Effector memory CD8-positive, alpha-beta T cell (primary cell): ENCODE data around the gene TRPM1.

ENCODE experiments used
- ATAC-seq: fragments of 150-1000 bp; cut with Tn5 transposase; replicated peaks from 2 replicates; pipeline ENCODE4 v1.10.0; 2021; ENCODE audit warnings: mild to moderate bottlenecking, moderate library complexity
- DNase-seq, 3 experiments: peaks; one replicate each; pipeline ENCODE4 v3.0.0; 2021
- H3K27ac Mint-ChIP-seq, 2 donors: one replicate each; pipeline ENCODE4 v1.8.0; 2022; ENCODE audit warnings: mild to moderate bottlenecking in 2 of 2, mixed read lengths in 2 of 2, moderate library complexity in 2 of 2
- H3K27me3 Mint-ChIP-seq, 2 donors: one replicate each; pipeline ENCODE4 v1.8.0; 2022; ENCODE audit warnings: mixed read lengths in 2 of 2
- H3K36me3 Mint-ChIP-seq: one replicate; pipeline ENCODE4 v1.8.0; 2022; ENCODE audit warnings: mild to moderate bottlenecking, moderate library complexity, mixed read lengths; ENCODE audit not compliant: insufficient read depth
- H3K4me1 Mint-ChIP-seq, 2 donors: one replicate each; pipeline ENCODE4 v1.8.0; 2022; ENCODE audit warnings: low read depth in 2 of 2, mixed read lengths in 2 of 2
- H3K4me3 Mint-ChIP-seq, 2 donors: one replicate each; pipeline ENCODE4 v1.8.0; 2022; ENCODE audit warnings: mild to moderate bottlenecking in 2 of 2, mixed read lengths in 2 of 2, moderate library complexity in 2 of 2
- H3K9me3 Mint-ChIP-seq, 2 donors: one replicate each; pipeline ENCODE4 v1.8.0; 2022; ENCODE audit warnings: mixed read lengths in 2 of 2

Gene TRPM1

GRCh38 chr15:30999729-31000128 lies 101.8 kb downstream of the TRPM1 start:
- DNase-seq (no peak), ATAC-seq (no peak)
- Mint-ChIP-seq H3K36me3 (no peaks in the 10 kb centered on the region), H3K27me3 (peaks cover 0 to 17% of the 10 kb centered on the region in 2 donors), H3K4me3 (no peak overlapping the region), H3K27ac (no peak overlapping the region), H3K4me1 (peaks cover 7 to 8% of the 10 kb centered on the region in 2 donors), H3K9me3 (no peaks in the 10 kb centered on the region)

GRCh38 chr15:30997270-30997669 lies 104.3 kb downstream of the TRPM1 start:
- Mint-ChIP-seq H3K4me3 (no peak overlapping the region), H3K27ac (no peak overlapping the region), H3K27me3 (peaks cover 0 to 12% of the 10 kb centered on the region in 2 donors), H3K36me3 (no peaks in the 10 kb centered on the region), H3K4me1 (no peaks in the 10 kb centered on the region), H3K9me3 (no peaks in the 10 kb centered on the region)
- DNase-seq: no peak
- no peak for ATAC-seq

GRCh38 chr15:30992249-30992864 lies 109.2 kb downstream of the TRPM1 start:
- Mint-ChIP-seq H3K36me3 (peaks cover 16% of the 10 kb centered on the region), H3K9me3 (no peaks in the 10 kb centered on the region)
- ATAC-seq: no peak

GRCh38 chr15:30991255-30992235 lies 110.0 kb downstream of the TRPM1 start, which contains the start of gene MTMR10:
Gene MTMR10 (minus strand): TSS chr15:30991628. CDS start chr15:30991506, 122 bp downstream.
- ATAC-seq (peak; percentile 92), DNase-seq (peak; percentile 61 to 72 (median 71))
- no peaks in the 10 kb centered on the region for H3K9me3 Mint-ChIP-seq
- peak within 1 kb of the TSS; percentile 97 for H3K4me3 Mint-ChIP-seq
- H3K36me3 Mint-ChIP-seq: peaks cover 23% of the 10 kb centered on the region
- H3K4me1 Mint-ChIP-seq: peaks cover 19 to 23% of the 10 kb centered on the region in 2 donors
- H3K27me3 Mint-ChIP-seq: no peaks in the 10 kb centered on the region
- peak within 1 kb of the TSS; percentile 96 to 98 for H3K27ac Mint-ChIP-seq

More at GRCh38 chr15:30992249-30992864, 109.2 kb downstream of the TRPM1 start:
- Mint-ChIP-seq H3K4me3 (peak overlapping the region; percentile 75 to 77), H3K27ac (peak overlapping the region; percentile 49 to 87), H3K27me3 (no peaks in the 10 kb centered on the region), H3K4me1 (peaks cover 16 to 20% of the 10 kb centered on the region in 2 donors)
- no peak for DNase-seq

- no peaks in the 10 kb centered on the region for H3K27me3 Mint-ChIP-seq
- peaks cover 22 to 28% of the 10 kb centered on the region in 2 donors for H3K4me1 Mint-ChIP-seq
- no peak for ATAC-seq
- peak overlapping the region; percentile 96 to 98 for H3K27ac Mint-ChIP-seq
- peak overlapping the region; percentile 97 for H3K4me3 Mint-ChIP-seq
- peaks cover 31% of the 10 kb centered on the region for H3K36me3 Mint-ChIP-seq
- DNase-seq: no peak
- no peaks in the 10 kb centered on the region for H3K9me3 Mint-ChIP-seq
Observed at GRCh38 chr15:30990446-30991254, 110.9 kb downstream of the TRPM1 start.

- DNase-seq (no peak), ATAC-seq (no peak)
- H3K27me3 Mint-ChIP-seq: no peaks in the 10 kb centered on the region
- H3K27ac Mint-ChIP-seq: peak overlapping the region in 1 of 2 donors; percentile 96
- no peaks in the 10 kb centered on the region for H3K9me3 Mint-ChIP-seq
- peaks cover 36% of the 10 kb centered on the region for H3K36me3 Mint-ChIP-seq
- H3K4me3 Mint-ChIP-seq: peak overlapping the region; percentile 97
- H3K4me1 Mint-ChIP-seq: peaks cover 27 to 33% of the 10 kb centered on the region in 2 donors
Observed at GRCh38 chr15:30990036-30990435, 111.5 kb downstream of the TRPM1 start.

GRCh38 chr15:30985081-30985531 lies 116.4 kb downstream of the TRPM1 start:
- ATAC-seq: no peak
- Mint-ChIP-seq H3K27ac (peak overlapping the region; percentile 57 to 76), H3K4me3 (no peak overlapping the region), H3K4me1 (peaks cover 46 to 54% of the 10 kb centered on the region in 2 donors), H3K27me3 (no peaks in the 10 kb centered on the region), H3K9me3 (no peaks in the 10 kb centered on the region), H3K36me3 (peaks cover 59% of the 10 kb centered on the region)
- DNase-seq: no peak

- H3K4me3 Mint-ChIP-seq: no peak overlapping the region
- H3K4me1 Mint-ChIP-seq: peaks cover 47 to 54% of the 10 kb centered on the region in 2 donors
- no peaks in the 10 kb centered on the region for H3K27me3 Mint-ChIP-seq
- ATAC-seq (no peak), DNase-seq (no peak)
- H3K36me3 Mint-ChIP-seq: peaks cover 54% of the 10 kb centered on the region
- peak overlapping the region; percentile 57 to 76 for H3K27ac Mint-ChIP-seq
- H3K9me3 Mint-ChIP-seq: no peaks in the 10 kb centered on the region
Observed at GRCh38 chr15:30984542-30984941, 117.0 kb downstream of the TRPM1 start.

GRCh38 chr15:30984118-30984517 lies 117.4 kb downstream of the TRPM1 start:
- peaks cover 57% of the 10 kb centered on the region for H3K36me3 Mint-ChIP-seq
- H3K27ac Mint-ChIP-seq: no peak overlapping the region
- H3K4me1 Mint-ChIP-seq: peaks cover 51 to 58% of the 10 kb centered on the region in 2 donors
- no peaks in the 10 kb centered on the region for H3K27me3 Mint-ChIP-seq
- no peak for ATAC-seq
- H3K9me3 Mint-ChIP-seq: no peaks in the 10 kb centered on the region
- H3K4me3 Mint-ChIP-seq: no peak overlapping the region
- no peak for DNase-seq

GRCh38 chr15:30979457-30979856 lies 122.1 kb downstream of the TRPM1 start:
- Mint-ChIP-seq H3K4me3 (peak overlapping the region in 1 of 2 donors; percentile 15), H3K9me3 (no peaks in the 10 kb centered on the region), H3K4me1 (peaks cover 40 to 46% of the 10 kb centered on the region in 2 donors), H3K27me3 (no peaks in the 10 kb centered on the region), H3K27ac (peak overlapping the region in 1 of 2 donors; percentile 10), H3K36me3 (peaks cover 45% of the 10 kb centered on the region)
- ATAC-seq: no peak
- DNase-seq: no peak

GRCh38 chr15:30978328-30978727 lies 123.2 kb downstream of the TRPM1 start:
- Mint-ChIP-seq H3K36me3 (peaks cover 56% of the 10 kb centered on the region), H3K4me1 (peaks cover 35 to 40% of the 10 kb centered on the region in 2 donors), H3K27ac (no peak overlapping the region), H3K9me3 (no peaks in the 10 kb centered on the region), H3K4me3 (no peak overlapping the region), H3K27me3 (no peaks in the 10 kb centered on the region)
- ATAC-seq (no peak), DNase-seq (no peak)

- H3K36me3 Mint-ChIP-seq: peaks cover 47% of the 10 kb centered on the region
- H3K9me3 Mint-ChIP-seq: no peaks in the 10 kb centered on the region
- no peak for ATAC-seq
- H3K4me3 Mint-ChIP-seq: no peak overlapping the region
- peaks cover 20 to 25% of the 10 kb centered on the region in 2 donors for H3K4me1 Mint-ChIP-seq
- H3K27me3 Mint-ChIP-seq: no peaks in the 10 kb centered on the region
- H3K27ac Mint-ChIP-seq: no peak overlapping the region
- no peak for DNase-seq
Observed at GRCh38 chr15:30974112-30974511, 127.4 kb downstream of the TRPM1 start.

GRCh38 chr15:30973379-30973778 lies 128.1 kb downstream of the TRPM1 start:
- DNase-seq (no peak), ATAC-seq (no peak)
- H3K27me3 Mint-ChIP-seq: no peaks in the 10 kb centered on the region
- peaks cover 43% of the 10 kb centered on the region for H3K36me3 Mint-ChIP-seq
- H3K4me1 Mint-ChIP-seq: peaks cover 16 to 21% of the 10 kb centered on the region in 2 donors
- no peaks in the 10 kb centered on the region for H3K9me3 Mint-ChIP-seq
- H3K27ac Mint-ChIP-seq: no peak overlapping the region
- H3K4me3 Mint-ChIP-seq: no peak overlapping the region
